DND-41 (cell line): Measurements from ENCODE around the gene KAZN.

Experiments
- EZH2 ChIP-seq: IDR thresholded peaks from 3 replicates; pipeline ENCODE4 v1.6.1; 2012; ENCODE audit warnings: borderline replicate concordance, low read depth, mild to moderate bottlenecking, moderate library complexity, low read length, inconsistent platforms; ENCODE audit not compliant: severe bottlenecking
- TF ChIP-seq, protein P1 (sequence below): IDR thresholded peaks from 2 replicates; pipeline ENCODE4 v1.5.1; 2012; ENCODE audit warnings: borderline replicate concordance, low read length, moderate library complexity, mild to moderate bottlenecking; ENCODE audit not compliant: poor library complexity, severe bottlenecking; ENCODE audit errors: extremely low read depth

- TF ChIP-seq, protein P1, sequence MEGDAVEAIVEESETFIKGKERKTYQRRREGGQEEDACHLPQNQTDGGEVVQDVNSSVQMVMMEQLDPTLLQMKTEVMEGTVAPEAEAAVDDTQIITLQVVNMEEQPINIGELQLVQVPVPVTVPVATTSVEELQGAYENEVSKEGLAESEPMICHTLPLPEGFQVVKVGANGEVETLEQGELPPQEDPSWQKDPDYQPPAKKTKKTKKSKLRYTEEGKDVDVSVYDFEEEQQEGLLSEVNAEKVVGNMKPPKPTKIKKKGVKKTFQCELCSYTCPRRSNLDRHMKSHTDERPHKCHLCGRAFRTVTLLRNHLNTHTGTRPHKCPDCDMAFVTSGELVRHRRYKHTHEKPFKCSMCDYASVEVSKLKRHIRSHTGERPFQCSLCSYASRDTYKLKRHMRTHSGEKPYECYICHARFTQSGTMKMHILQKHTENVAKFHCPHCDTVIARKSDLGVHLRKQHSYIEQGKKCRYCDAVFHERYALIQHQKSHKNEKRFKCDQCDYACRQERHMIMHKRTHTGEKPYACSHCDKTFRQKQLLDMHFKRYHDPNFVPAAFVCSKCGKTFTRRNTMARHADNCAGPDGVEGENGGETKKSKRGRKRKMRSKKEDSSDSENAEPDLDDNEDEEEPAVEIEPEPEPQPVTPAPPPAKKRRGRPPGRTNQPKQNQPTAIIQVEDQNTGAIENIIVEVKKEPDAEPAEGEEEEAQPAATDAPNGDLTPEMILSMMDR = no peak
- no peak for TF ChIP-seq EZH2
These were observed 504.2 kb downstream of the KAZN start for GRCh38 chr1:15102646-15103045.
